Upper lobe of right lung (tissue), 1 donor: Measurements from ENCODE around the gene KYAT1. TPM values are rescaled to one million over a fixed set of nuclear protein-coding genes. Genes with fewer than 3 reads are reported as not detected.
"Not testable (repeated sequence)": the region's sequence is repeated elsewhere in the genome, so short reads cannot be mapped to it uniquely, and the experiment has no call there.

Experiments
- ATAC-seq: fragments of 200-7000 bp; cut with Tn5 transposase; one replicate; pipeline ENCODE4 v1.9.1; 2020; ENCODE audit warnings: mild to moderate bottlenecking, moderate library complexity
- DNase-seq: peaks from one replicate; pipeline ENCODE4 v3.0.0-alpha.2; 2020
- H3K27ac ChIP-seq: fragments of 200-600 bp; one replicate; pipeline ENCODE4 v1.8.0; 2022
- H3K27me3 ChIP-seq: fragments of 200-600 bp; one replicate; pipeline ENCODE4 v1.8.0; 2022; ENCODE audit warnings: mild to moderate bottlenecking
- H3K36me3 ChIP-seq: fragments of 200-600 bp; one replicate; pipeline ENCODE4 v1.8.0; 2022
- H3K4me1 ChIP-seq: fragments of 200-600 bp; one replicate; pipeline ENCODE4 v1.8.0; 2022
- H3K4me3 ChIP-seq: fragments of 200-600 bp; one replicate; pipeline ENCODE4 v1.8.0; 2022; ENCODE audit warnings: mild to moderate bottlenecking
- H3K9me3 ChIP-seq: fragments of 200-600 bp; one replicate; pipeline ENCODE4 v1.8.0; 2022
- intact Hi-C: fragments of 100-400 bp; cut with DNase I; formaldehyde crosslinking; loops from one replicate; pipeline ENCODE4 v1.11.0; 2022
- total RNA-seq: library from RNA; stranded (reverse); fragmentation: NEBNext Ultra II Directional; extraction: Animal tissue kit (Norgen Biotek cat#: 25700); gene quantifications from one replicate; pipeline ENCODE4 v1.2.1, GENCODE V29; 2021
- TF ChIP-seq, protein P1 (sequence below): fragments of 200-600 bp; IDR thresholded peaks from one replicate; pipeline ENCODE4 v1.8.0; 2022; ENCODE audit warnings: antibody characterized with exemption
- donor health status: DM: no; HTN: yes; CAD: no; lungs with severe emphysema.

Gene KYAT1
- total RNA-seq, 1 donor from 2014 or later, result 6.6 TPM

GRCh38 chr9:128877852-128878251, 3.9 kb downstream of the KYAT1 start:
- DNase-seq (no peak), ATAC-seq (no peak)
- intact Hi-C loops, result no loop called here
- Histone ChIP-seq H3K27me3 (no peaks in the 10 kb centered on the region), H3K4me1 (peaks cover 11% of the 10 kb centered on the region), H3K4me3 (no peak overlapping the region), H3K9me3 (no peaks in the 10 kb centered on the region), H3K27ac (no peak overlapping the region), H3K36me3 (no peaks in the 10 kb centered on the region)
- TF ChIP-seq, protein P1, sequence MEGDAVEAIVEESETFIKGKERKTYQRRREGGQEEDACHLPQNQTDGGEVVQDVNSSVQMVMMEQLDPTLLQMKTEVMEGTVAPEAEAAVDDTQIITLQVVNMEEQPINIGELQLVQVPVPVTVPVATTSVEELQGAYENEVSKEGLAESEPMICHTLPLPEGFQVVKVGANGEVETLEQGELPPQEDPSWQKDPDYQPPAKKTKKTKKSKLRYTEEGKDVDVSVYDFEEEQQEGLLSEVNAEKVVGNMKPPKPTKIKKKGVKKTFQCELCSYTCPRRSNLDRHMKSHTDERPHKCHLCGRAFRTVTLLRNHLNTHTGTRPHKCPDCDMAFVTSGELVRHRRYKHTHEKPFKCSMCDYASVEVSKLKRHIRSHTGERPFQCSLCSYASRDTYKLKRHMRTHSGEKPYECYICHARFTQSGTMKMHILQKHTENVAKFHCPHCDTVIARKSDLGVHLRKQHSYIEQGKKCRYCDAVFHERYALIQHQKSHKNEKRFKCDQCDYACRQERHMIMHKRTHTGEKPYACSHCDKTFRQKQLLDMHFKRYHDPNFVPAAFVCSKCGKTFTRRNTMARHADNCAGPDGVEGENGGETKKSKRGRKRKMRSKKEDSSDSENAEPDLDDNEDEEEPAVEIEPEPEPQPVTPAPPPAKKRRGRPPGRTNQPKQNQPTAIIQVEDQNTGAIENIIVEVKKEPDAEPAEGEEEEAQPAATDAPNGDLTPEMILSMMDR, result no peak

DNA sequence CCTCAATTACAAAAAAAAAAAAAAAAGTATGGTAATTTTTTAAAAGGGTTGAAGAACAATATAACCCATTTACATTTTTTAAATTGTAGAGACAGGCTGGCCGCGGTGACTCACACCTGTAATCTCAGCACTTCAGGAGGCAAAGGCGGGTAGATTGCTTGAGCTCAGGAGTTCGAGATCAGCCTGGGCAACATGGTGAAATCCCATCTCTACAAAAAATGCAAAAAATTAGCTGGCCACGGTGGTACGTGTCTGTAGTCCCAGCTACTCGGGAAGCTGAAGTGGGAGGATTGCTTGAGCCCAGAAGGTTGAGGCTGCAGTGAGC, 10.8 kb downstream of the KYAT1 start:
- H3K9me3 ChIP-seq, H3K4me1 ChIP-seq, H3K36me3 ChIP-seq, intact Hi-C loops, ATAC-seq, H3K27me3 ChIP-seq, H3K27ac ChIP-seq, DNase-seq, H3K4me3 ChIP-seq: not testable (repeated sequence)

DNA sequence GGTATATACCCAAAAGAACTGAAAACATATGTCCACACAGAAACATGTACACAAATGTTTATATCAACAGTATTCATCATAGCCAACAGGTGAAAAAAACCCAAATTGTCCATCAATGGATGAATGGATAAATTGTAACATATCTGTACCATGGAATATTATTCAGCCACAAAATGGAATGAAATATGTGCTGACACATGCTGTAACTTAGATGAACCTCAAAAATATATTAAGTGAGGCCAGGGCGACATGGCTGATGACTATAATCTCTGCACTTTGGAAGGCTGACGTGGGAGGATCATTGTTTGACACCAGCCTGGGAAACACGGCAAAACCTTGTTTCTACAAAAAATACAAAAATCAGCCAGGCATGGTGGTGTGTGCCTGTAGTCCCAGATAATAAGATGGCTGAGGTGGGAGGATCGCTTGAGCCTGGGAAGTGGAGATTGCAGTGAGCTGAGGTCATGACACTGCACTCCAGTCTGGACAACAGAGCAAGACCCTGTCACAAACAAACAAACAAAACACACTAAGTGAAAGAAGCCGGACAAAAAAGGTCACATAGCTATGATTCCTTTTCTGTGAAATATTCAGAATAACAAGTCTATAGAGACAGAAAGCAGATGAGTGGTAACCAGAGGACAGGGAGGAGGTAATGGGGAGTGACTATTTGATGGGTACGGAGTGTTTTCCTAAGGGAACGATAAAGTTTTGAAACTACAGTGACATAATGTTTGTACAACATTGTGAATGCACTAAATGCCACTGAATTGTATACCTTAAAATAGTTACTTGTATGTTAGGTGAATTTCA, 11.4 kb downstream of the KYAT1 start:
- no peaks in the 10 kb centered on the region for H3K36me3 ChIP-seq
- no peak for DNase-seq
- no peak overlapping the region for H3K4me3 ChIP-seq
- no peak for ATAC-seq
- no peaks in the 10 kb centered on the region for H3K4me1 ChIP-seq
- TF ChIP-seq, protein P1, result no peak
- H3K27ac ChIP-seq, result no peak overlapping the region
- H3K27me3 ChIP-seq, result no peaks in the 10 kb centered on the region
- no peaks in the 10 kb centered on the region for H3K9me3 ChIP-seq
- intact Hi-C loops, result no loop called here

DNA sequence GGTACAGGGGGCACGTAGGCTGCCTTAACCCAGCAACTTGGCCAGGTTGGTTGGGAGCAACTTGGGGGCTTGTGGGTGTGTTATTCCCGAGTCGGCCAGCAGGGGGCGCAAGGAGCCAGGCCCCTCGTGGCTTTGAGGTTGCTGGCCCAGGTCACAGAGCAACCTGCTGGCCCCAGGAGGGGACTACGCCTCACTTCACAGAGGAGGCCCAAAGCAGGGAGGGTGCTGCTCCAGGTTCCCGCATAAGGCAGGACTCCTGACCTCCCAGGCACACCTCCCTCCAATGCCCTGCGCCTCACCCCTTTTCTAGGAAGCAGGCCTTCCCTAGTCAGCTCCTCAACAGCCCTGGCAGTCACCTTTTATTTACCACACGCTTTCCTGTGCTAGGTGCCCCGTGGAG, 18.1 kb downstream of the KYAT1 start:
- Histone ChIP-seq H3K36me3 (no peaks in the 10 kb centered on the region), H3K4me3 (no peak overlapping the region), H3K27me3 (no peaks in the 10 kb centered on the region), H3K27ac (no peak overlapping the region), H3K4me1 (peaks cover 16% of the 10 kb centered on the region), H3K9me3 (no peaks in the 10 kb centered on the region)
- intact Hi-C loops, result loop anchor here (5.0 kb wide), 1 partner anchor 64 kb away; no protein-coding TSS in a partner anchor
- ATAC-seq (peak; percentile 94), DNase-seq (peak; percentile 92)
- TF ChIP-seq, protein P1, result peak; percentile 98

- TF ChIP-seq, protein P1, result no peak
- peak overlapping the region; percentile 5 for H3K27ac ChIP-seq
- no peak overlapping the region for H3K4me3 ChIP-seq
- no peaks in the 10 kb centered on the region for H3K27me3 ChIP-seq
- no peaks in the 10 kb centered on the region for H3K9me3 ChIP-seq
- ATAC-seq (peak; percentile 79), DNase-seq (peak; percentile 77)
- H3K4me1 ChIP-seq, result peaks cover 16% of the 10 kb centered on the region
- H3K36me3 ChIP-seq, result no peaks in the 10 kb centered on the region
- intact Hi-C loops, result loop anchor here (5.0 kb wide), 1 partner anchor 65 kb away; no protein-coding TSS in a partner anchor
Measured at GRCh38 chr9:128862401-128862851, 19.3 kb downstream of the KYAT1 start.

DNA sequence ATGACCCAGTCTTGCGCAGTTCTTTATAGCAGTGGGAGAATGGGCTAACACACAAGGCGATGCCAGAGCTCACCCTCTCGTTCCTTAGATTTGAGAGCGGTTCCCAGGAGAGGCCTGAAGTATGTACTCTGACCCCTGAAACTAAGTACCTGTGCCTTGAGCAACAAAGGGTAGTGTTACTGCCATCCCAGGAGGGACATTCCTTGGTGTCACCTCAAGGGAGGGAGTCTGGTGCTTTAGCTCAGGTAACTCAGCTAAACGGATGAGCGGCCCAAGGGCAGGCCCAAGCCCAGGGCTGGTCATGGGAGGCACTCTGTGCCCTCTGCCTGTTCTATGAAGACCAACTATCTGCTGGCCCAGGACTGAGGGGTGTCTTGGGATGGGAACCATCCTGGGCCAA, 20.2 kb downstream of the KYAT1 start:
- no peak for DNase-seq
- Histone ChIP-seq H3K4me3 (no peak overlapping the region), H3K4me1 (peaks cover 16% of the 10 kb centered on the region), H3K27me3 (no peaks in the 10 kb centered on the region), H3K36me3 (no peaks in the 10 kb centered on the region), H3K27ac (peak overlapping the region; percentile 33), H3K9me3 (no peaks in the 10 kb centered on the region)
- ATAC-seq, result peak; percentile 58
- intact Hi-C loops, result loop anchor here (5.0 kb wide), 1 partner anchor 66 kb away; no protein-coding TSS in a partner anchor
- TF ChIP-seq, protein P1, result no peak
